Progenitor cell of endocrine pancreas (in vitro differentiated cells): ENCODE measurements around the gene SESN1. TPM values are rescaled to one million over a fixed set of nuclear protein-coding genes. Genes with fewer than 3 reads are reported as not detected.

Experiments
- DNase-seq: peaks from one replicate; pipeline ENCODE4 v3.0.0; 2021; ENCODE audit warnings: low spot score; ENCODE audit not compliant: unreplicated experiment
- H3K27ac Mint-ChIP-seq: 2 replicates; pipeline ENCODE4 v1.8.0; 2021; ENCODE audit warnings: mild to moderate bottlenecking, moderate library complexity, mixed read lengths
- H3K27me3 Mint-ChIP-seq: 2 replicates; pipeline ENCODE4 v1.8.0; 2021; ENCODE audit warnings: mixed read lengths
- H3K36me3 Mint-ChIP-seq: 2 replicates; pipeline ENCODE4 v1.8.0; 2022; ENCODE audit warnings: mixed read lengths; ENCODE audit not compliant: insufficient read depth
- H3K4me1 Mint-ChIP-seq: 2 replicates; pipeline ENCODE4 v1.8.0; 2021; ENCODE audit warnings: low read depth, mixed read lengths
- H3K4me3 Mint-ChIP-seq: 2 replicates; pipeline ENCODE4 v1.8.0; 2021; ENCODE audit warnings: low read depth, mild to moderate bottlenecking, moderate library complexity, mixed read lengths
- H3K9me3 Mint-ChIP-seq: 2 replicates; pipeline ENCODE4 v1.8.0; 2021; ENCODE audit warnings: low read depth, mixed read lengths
- CTCF ChIP-seq: fragments of 200-600 bp; sonication (generic); IDR thresholded peaks from one replicate; pipeline ENCODE4 v1.5.0; 2021; ENCODE audit warnings: antibody characterized with exemption, mild to moderate bottlenecking; ENCODE audit not compliant: unreplicated experiment
- total RNA-seq: library from RNA; stranded (reverse); gene quantifications from 2 replicates; pipeline ENCODE4 v1.2.1, GENCODE V29; 2021

The SESN1 gene
- total RNA-seq, 1 donor from 2014 or later = 23.9 TPM

- no peak for DNase-seq
- Mint-ChIP-seq H3K36me3 (peaks cover 3% of the 10 kb centered on the region), H3K27ac (no peak overlapping the region), H3K4me1 (peaks cover 6% of the 10 kb centered on the region), H3K9me3 (peaks cover 8% of the 10 kb centered on the region), H3K27me3 (no peaks in the 10 kb centered on the region), H3K4me3 (no peak overlapping the region)
- TF ChIP-seq CTCF = no peak
Measured at GRCh38 chr6:109038837-109039398, 55.7 kb downstream of the SESN1 start.

- no peak for TF ChIP-seq CTCF
- H3K36me3 Mint-ChIP-seq = no peaks in the 10 kb centered on the region
- no peak for DNase-seq
- H3K27ac Mint-ChIP-seq = no peak overlapping the region
- H3K4me1 Mint-ChIP-seq = peaks cover 6% of the 10 kb centered on the region
- no peaks in the 10 kb centered on the region for H3K9me3 Mint-ChIP-seq
- H3K27me3 Mint-ChIP-seq = no peaks in the 10 kb centered on the region
- no peak overlapping the region for H3K4me3 Mint-ChIP-seq
Measured at GRCh38 chr6:109036574-109037294, 57.9 kb downstream of the SESN1 start.

- no peaks in the 10 kb centered on the region for H3K4me1 Mint-ChIP-seq
- no peak for DNase-seq
- no peaks in the 10 kb centered on the region for H3K27me3 Mint-ChIP-seq
- H3K36me3 Mint-ChIP-seq = no peaks in the 10 kb centered on the region
- no peak for TF ChIP-seq CTCF
- no peak overlapping the region for H3K27ac Mint-ChIP-seq
- no peak overlapping the region for H3K4me3 Mint-ChIP-seq
- H3K9me3 Mint-ChIP-seq = no peaks in the 10 kb centered on the region
Measured at GRCh38 chr6:109034526-109034925, 60.1 kb downstream of the SESN1 start.

- no peaks in the 10 kb centered on the region for H3K9me3 Mint-ChIP-seq
- no peak for TF ChIP-seq CTCF
- no peak overlapping the region for H3K27ac Mint-ChIP-seq
- H3K36me3 Mint-ChIP-seq = no peaks in the 10 kb centered on the region
- H3K27me3 Mint-ChIP-seq = no peaks in the 10 kb centered on the region
- no peak overlapping the region for H3K4me3 Mint-ChIP-seq
- no peak for DNase-seq
- H3K4me1 Mint-ChIP-seq = no peaks in the 10 kb centered on the region
Measured at GRCh38 chr6:109033655-109034054, 61.0 kb downstream of the SESN1 start.

GRCh38 chr6:109031416-109031815, 63.2 kb downstream of the SESN1 start:
- Mint-ChIP-seq H3K4me1 (no peaks in the 10 kb centered on the region), H3K27ac (no peak overlapping the region), H3K36me3 (no peaks in the 10 kb centered on the region), H3K9me3 (no peaks in the 10 kb centered on the region), H3K4me3 (no peak overlapping the region), H3K27me3 (no peaks in the 10 kb centered on the region)
- DNase-seq = no peak
- TF ChIP-seq CTCF = no peak
